HG02763 (cell line): Measurements from ENCODE around the gene SCD5.

Experiments used
- ATAC-seq: cut with Tn5 transposase; IDR thresholded peaks from one replicate; pipeline ENCODE4 v1.9.1; 2021; ENCODE audit warnings: mild to moderate bottlenecking, moderate library complexity; ENCODE audit not compliant: unreplicated experiment

Gene SCD5

DNA sequence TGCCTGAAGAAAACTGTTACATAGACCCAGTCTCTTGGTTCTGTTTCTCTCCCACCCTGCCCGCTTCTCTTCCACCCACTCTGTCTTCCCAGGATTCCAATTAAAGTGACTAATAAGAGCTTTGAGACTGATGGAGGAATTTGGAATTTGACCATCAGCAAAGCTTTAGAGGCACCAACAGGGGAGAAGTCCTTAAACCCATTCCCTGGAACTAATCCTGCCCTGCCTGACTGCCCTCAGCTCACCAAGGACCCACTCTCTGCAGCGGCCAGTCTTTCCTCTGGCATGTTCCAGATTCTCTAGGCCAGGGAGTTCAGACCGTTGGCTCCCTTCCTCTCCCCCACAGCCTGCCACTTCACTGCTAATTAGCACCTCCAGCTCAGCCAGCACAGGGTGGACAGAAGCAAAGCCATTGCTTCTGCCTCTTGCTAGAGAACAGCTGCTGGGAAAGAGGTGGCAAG lies 23.9 kb downstream of the SCD5 start:
- no peak for ATAC-seq

DNA sequence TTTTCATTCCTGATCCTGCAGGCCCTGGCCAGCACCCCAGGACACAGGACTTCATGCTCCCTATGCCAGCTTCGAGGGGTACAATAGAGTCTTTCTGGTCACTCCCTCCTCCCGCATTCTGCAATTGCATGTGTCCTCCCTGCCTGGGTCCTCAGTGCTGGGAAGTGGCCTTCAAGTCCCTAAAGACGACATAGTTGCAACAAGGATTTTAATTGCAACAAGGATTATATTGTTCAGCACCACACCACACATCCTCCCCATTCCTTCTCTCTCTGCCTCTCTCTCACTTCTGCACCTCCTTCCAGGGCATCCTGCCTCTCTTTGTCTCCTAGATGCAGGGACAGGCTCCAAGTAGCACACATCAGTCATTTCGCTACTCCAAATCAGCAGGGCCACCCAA lies 25.5 kb downstream of the SCD5 start:
- ATAC-seq: no peak

DNA sequence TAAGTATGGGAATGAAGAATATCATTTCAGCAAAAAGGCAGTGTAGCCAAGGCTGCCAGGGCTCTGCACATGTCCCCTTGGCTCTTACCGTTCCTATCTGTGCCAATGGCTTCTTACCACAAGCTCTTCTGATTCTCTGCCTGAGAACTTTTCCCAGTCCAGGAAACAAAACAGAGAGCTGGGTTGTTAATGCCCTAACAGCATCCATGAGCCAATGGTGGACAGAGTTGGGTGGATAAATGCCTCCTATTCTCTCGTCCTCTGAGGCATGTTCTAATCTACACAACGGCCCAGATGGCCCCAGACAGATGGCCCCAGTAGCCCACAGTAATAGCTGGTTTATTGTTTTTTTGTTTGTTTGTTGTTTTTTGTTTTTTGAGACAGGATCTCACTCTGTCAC lies 28.0 kb downstream of the SCD5 start:
- ATAC-seq: no peak

DNA sequence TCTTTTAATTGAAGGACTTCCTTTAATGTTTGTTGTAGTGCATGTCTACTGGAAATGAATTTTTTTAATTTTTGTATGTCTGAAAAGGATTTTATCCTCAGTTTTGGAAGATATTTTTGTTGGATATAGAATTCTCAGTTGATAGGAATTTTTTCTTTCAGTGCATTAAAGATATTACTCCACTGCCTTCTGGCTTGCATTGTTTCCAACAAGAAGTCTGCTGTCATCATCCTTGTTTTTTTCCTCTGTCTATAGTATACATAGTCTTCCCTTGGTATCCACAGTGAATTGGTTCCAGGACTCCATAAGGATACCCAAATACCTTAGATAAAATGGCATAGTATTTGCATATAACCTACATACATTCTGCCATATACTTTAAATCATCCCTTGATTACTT lies 33.5 kb downstream of the SCD5 start:
- no peak for ATAC-seq

DNA sequence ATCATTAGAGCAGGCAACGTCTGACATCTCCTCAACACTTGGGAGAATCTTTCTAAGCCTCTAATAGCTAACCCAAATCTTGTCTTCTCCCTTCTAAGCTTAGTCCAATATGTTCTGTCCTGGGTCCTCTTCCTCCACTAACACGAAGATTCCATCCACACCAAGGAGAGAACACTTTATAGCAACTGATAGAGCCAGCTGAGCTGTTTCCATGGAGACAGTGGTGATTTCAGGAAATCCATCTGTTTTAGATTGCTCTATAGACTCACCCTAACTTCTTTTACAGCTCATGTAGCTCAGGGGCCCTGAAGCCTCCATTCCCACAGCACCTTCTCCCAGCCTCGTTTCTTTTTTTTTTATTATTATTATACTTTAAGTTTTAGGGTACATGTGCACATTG lies 37.4 kb downstream of the SCD5 start:
- ATAC-seq: no peak

DNA sequence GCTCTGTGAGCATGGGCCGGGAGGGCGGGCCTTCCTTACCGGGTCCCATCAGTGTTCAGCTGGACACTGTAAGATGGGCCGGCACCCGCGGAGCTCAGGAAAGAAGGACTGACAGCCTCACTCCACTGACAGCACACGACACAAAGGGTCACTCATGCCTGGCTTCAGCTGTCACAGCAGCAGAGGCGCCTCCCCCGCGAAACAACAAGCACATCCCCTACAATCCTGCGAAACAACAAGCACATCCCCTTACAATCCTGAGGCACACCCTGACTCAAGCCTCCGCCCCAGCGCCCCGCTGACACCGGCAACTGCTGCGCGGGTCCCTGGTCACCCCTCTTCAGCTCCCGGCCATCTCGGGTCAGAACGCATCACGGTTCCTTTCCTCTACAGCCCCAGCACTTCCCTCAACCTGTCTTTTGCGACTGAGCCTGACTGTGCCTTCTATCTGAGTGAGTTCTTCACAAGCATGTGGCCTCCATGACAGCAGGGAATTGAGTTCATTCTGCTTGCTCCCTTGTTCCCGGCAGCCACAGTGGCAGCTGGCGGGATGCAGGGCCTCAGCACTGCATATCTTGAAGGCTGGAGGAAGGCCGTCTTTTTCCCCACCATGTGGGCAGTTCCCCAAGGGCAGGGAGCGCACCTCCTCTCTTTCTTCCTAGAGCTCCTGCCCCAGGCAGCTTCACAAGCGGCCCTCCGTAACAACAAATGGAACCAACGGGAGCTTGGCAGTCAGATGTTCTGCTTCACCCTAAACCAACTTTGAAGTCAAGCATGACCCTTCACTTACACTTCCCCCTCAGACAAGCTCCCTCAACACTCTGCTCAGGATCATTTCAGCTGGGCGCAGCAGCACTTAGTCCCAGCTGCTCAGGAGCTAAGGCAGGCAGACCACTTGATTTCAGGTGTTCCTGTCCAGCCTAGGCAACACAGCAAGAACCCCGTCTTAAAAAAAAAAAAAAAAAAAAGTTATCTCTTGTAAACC lies 39.6 kb downstream of the SCD5 start:
- ATAC-seq: no peak

DNA sequence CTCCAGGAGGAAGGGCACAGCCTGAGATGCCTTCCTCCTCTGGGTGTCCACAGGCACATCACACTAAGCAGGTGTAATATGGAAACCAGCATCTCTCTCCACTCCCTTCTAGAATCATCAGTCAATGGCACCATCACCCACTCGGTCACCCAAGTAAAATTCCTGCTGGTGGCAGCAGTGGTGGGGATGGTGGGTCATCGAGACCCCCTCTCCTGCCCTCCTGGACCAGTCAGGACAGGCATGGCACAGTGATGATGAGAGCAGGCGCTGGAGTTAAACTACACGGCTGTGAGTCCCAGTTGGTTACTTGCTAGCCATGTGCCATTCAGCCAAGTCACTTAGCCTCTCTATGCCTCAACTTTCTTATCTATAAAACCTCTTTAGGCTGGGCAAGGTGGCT lies 42.5 kb downstream of the SCD5 start:
- ATAC-seq: no peak

DNA sequence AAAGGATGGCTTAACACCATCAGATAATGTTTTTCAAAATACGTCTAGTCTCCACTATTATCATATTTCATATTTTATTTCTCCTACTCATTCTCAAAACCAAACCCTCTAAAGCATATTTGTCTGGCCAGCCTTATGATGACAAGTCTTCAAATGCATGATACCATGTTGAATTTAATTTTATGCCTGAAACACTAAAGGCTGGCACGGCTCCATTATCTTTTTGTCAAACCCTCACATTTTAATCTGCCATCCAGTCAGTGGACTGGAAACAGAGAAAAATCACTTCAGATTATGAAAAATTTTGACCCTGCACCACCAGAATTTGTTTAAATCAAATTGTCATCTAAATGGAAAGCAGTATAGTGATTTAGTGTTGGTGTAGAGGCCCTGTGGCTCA lies 42.9 kb downstream of the SCD5 start:
- no peak for ATAC-seq

DNA sequence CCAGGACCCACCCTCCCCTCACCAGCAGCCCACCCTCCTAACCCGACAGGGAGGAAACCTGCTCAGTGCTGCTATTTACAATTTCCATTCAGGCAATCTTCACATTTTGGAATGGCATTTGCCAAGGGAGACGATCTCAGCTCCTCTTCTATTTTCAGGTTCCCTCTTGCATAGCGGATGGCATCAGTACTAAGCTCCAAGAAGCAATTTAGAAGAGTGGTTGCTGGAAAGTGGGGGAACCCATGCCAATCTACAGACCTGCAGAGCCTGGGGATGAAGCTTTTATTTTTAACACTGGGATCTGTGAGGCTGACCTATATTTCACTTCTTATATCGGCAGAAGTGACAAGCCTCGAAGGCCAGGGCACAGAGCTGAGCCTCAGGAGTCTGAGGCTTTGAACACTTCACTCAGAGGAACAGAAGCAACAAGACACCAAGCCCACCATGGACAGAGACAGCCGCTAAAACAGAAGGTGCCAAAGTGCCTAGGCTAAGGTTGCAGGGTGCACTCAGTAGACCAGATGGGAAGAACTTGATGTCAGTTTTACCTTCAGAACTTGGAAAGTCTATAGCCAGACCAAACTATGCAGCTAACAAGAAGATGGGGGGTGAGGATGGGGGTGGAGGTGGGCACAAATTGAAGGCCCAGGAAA lies 44.0 kb downstream of the SCD5 start:
- ATAC-seq: no peak

DNA sequence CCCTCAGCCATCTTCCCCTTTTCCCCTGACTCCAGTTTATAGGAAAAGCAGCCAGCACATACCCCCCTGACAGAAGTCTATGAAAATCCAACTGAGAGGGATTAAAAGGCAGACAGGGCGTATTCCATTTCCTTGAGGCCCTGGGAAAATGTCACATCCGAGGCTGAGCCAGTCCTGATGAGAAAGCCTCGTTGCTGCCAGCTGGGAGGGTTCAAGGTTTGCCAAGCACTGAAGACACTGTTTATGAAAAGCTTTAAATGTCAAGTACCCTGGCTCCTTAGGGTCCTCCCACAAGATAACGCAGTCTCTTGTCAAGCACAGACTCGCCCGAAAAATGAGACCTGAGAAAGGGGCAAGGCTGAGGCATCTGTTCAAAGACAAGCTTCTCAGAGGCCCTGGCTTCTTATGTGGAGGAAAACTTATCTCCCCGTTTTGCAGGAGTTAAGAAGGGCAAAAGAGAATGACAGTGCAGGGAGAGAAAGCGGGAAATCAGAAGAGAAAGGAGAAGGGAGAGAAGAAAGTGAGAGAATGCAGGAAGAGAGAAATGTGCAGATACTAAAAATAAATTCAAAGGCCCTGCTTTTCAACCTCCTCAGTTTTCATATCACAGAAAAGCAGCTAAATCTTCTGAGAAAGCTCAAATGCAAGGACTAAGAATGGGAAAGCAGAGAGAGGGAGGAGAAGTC lies 44.7 kb downstream of the SCD5 start:
- ATAC-seq: no peak

DNA sequence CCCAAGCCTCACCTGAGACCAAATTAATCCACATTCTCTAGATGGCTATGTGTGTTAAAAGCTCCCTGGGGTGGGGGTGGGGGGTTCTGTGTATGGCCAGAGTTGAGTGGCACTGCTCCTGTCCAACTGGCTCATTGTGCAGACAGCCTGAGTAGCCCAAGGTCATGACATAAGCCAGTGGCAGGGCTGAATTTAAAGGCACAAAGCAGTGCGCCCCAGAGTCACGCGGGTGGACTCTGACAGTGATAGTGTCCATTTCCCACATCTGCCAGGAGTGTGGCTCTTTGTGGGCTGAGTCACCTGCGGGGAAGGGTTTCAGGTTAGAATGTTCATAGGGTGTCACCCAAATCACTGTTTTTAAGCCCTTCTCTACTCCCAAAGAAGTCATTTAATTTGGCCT lies 45.4 kb downstream of the SCD5 start:
- ATAC-seq: no peak

DNA sequence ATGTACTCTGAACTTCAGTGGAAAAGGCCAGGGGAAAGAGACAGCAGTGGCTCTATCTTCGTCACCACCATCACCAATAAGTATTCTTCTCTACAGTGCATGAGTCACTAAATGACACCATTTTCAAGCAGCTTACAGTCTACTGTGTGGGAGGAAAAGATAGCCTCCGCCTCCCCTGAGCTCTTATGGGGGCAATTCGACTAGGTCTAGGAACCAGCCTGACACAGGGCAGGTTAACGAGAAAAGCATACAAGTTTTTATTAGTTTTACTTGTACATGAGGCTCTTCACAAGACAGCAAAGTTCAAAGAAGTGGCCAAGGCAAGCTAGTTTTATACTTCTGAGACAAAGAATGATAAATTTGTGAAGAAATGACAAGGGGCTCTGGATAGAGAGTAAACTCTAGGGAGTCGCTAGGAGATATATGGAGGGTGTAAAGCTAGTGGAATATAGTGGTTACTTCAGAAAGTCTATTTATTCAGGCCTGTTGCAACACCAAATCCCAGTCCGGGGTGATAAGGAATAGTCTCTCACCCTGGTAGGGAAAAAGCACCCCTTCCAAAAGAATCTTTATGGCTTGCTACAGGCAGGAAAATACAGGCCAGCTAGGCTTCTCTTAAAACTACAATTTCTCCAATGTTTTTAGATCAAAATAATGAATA lies 49.7 kb downstream of the SCD5 start:
- no peak for ATAC-seq

DNA sequence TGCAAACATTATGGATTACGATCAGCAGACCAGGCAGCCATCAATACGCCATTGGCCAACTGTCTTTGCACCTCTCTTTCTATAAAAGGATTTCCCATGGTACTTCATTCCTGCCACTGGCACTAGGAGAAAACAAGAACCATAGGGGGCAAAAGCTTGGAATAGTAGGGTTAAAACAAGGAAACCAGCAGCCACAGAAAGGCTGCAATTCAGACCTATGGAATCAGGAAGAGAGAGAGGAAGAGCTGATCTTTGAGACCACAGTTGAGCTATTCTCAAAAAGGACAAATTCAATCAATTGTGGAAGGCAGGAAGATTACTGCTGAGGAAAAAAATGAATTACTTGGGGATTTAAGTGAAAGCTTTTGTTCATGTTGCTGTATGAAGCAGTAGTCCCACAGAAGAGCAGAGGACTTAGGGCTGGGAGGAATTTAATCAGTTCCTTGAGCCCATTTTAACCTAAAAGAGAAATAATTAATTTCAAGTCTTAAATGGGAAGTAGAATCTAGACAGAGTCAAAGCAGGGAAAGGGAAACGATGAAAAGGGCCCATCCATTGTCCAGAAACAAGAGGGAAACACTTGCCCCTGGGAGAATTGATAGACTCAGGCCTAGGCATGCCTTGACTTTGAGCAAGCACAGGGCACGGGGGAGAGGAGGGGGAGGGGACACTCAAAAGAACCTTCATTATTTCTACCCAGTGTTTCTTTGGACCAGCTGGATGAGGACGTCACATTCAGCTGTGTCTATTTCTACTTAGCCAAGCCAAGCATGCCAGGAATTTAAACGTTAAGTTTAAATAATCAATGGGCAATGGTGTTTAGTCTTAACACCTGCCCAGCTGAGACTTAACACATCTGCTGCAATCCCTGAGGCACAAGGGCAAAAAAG lies 50.7 kb downstream of the SCD5 start:
- no peak for ATAC-seq

DNA sequence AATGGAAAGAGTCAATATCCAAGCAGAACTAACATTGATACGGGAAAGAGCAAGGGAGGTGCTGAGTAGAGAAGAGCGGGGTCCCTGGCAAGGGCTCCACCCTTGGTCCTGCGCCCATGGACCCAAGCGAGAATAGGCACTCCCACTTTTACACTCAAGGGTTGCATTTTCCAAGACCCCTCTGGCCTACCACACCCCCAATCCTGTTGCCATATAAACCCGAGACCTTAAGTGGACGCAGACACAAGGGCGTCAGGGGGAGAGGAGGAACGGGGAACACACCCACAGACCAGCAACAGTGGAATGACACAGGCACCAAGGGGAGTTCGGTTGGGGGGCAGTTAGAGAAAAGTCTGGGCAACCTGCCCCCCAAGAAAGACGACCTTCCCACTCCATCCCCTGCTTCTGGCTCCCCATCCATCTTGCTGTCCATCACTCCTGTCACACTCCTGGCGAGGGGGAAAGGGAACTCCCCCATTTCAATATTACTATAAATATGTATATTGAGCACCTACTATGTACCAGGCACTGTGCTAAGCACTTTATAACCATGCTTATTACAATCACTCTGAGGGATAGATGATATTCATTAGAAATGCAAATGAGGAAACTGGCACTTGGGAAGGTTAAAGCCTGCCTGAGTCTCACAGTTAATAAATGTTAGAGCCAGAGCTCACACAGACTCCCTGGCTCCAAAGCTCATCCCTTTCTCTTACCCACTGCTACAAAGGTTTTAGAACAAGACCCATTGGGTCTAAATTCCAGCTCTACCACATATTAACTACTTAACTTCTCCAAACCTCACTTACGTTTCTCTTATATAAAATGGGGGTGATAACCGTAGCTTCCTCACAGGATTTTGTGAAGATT lies 51.7 kb downstream of the SCD5 start:
- no peak for ATAC-seq

DNA sequence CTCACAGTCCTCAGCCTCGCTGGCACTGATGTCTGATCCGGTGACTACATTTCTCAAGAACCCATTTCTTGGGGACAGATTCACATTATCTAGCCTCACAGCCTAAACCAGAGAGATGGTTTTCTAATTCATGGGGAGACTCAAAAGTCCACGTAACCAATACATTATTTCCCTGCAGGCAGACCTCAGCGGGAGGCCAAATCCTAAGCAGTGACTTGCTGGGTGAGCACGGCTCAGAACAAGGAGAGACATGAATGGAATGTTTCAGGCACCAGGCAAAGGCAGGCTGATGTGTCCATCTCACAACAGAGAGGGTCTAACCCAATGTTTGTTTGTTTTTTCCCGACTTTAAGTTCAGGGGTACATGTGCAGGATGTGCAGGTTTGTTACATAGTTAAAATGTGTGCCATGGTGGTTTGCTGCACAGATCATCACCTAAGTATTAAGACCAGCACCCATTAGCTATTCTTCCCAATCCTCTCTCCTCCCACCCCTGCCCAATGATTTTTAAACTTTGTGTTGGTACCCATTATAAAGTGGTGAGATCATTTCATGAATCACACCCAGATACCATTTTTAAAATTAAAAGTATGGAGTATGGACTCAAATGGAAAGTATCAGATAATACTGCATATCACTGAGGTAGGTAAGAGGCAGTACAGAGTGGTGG lies 53.3 kb downstream of the SCD5 start:
- no peak for ATAC-seq

DNA sequence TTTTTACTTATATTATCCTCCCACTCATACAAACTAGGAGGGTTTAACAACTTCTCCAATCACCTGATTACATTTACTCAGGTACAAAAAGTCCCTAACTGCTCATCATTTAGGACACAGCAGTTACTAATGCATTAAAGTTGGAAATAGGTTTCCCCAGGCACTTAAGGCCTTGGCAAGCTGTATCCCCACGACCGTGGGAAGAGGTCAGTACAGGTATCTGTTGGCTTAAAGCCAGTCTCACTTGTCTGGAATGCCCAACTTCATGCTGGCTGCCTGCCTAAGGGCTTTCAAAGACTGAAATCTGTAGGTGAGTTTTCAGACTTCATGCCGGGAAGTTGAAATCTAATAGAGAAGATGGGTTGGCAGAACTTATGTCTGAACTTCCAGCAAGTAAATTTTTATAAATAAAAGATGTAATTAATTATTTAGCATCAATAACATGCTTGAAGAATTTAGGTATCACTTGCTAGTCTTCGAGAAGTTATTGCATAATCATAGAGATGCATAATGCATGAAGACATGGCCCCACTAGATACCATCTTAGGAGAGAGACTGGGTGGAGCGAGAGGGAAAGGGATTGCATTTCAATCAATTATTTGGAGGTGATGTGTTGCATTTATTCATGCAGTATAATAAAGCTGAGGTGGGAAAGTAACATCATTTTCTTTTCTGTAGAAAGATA lies 54.2 kb downstream of the SCD5 start:
- no peak for ATAC-seq

DNA sequence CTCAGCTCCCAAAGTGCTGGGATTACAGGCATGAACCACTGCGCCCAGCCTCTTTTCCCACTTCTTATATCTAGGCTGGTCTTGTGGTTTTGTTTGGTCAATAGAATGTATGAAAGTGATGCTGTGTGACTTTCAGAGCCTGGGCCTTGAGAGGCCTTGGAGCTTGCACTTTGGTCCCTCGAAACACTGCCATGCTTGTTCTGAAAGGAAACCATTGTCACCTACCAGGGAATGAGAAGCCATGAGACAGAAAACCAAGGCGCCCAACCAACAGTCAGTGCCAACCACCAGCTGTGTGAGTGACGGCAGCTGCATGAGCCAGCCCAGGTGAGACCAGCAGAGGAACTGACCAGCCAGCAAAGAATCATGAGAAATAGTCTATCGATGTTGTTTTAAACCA lies 57.4 kb downstream of the SCD5 start:
- no peak for ATAC-seq
